K562 (cell line): ENCODE measurements around the gene LRRK1. TPM values are rescaled to one million over a fixed set of nuclear protein-coding genes. Genes with fewer than 3 reads are reported as not detected.
A peak's percentile ranks its signal among the peaks of the same experiment; 100 is the strongest.

ENCODE experiments used
- ATAC-seq: fragments of 200-7000 bp; cut with Tn5 transposase; 3 replicates; pipeline ENCODE4 v1.9.1; 2020; ENCODE audit warnings: moderate library complexity
- BruUV-seq: library from RNA; stranded (reverse); fragments of 400-500 nt; replicated peaks from 2 replicates; lab custom pipeline; 2021; lab: Mats Ljungman, UMichigan
- CTCF ChIA-PET: fragments of 300-600 bp; formaldehyde crosslinking; extraction: SDS; loops from one replicate; lab custom pipeline; 2021; ENCODE audit warnings: low intra/inter-chr PET ratio; lab: Yijun Ruan, JAX
- POLR2A ChIA-PET: fragments of 300-600, 350-650 bp; sonication (Branson Sonifier 250); formaldehyde crosslinking; extraction: SDS; loops from one replicate; lab custom pipeline; 2021; ENCODE audit warnings: antibody characterized with exemption, inconsistent platforms; lab: Yijun Ruan, JAX
- DNase-seq, 4 experiments: peaks; one replicate each; pipeline versions ENCODE4 v3.0.0 to v3.0.0-alpha.2; 2011 to 2018; ENCODE audit warnings: low spot score in 3 of 4, mixed read lengths in 3 of 4; ENCODE audit errors: extremely low read depth in 1 of 4
- FAIRE-seq: peaks from 2 replicates; lab custom pipeline; 2011; peaks lifted over from hg19 to GRCh38; lab: Jason Lieb, UNC
- H2AFZ ChIP-seq: 2 replicates; pipeline ENCODE4 v1.6.0; 2011; ENCODE audit warnings: low read depth, low read length, control low read depth, inconsistent platforms
- H3K27ac ChIP-seq: fragments of 200-600 bp; 3 replicates; pipeline ENCODE4 v1.8.0; 2011; ENCODE audit warnings: low read depth, mild to moderate bottlenecking, control low read depth, inconsistent platforms, low read length, moderate library complexity, mixed read lengths; ENCODE audit errors: extremely low read depth
- H3K27me3 ChIP-seq, 2 experiments: fragments of 300-600 bp in 1 of 2; 2 replicates in 1 of 2; 3 replicates in 1 of 2; pipeline versions ENCODE4 v1.6.0 to v1.8.0; 2011; ENCODE audit warnings: inconsistent platforms in 2 of 2, low read length in 2 of 2, mild to moderate bottlenecking in 1 of 2, mixed read lengths in 1 of 2, moderate library complexity in 1 of 2; ENCODE audit not compliant: control insufficient read depth in 2 of 2, insufficient read depth in 2 of 2
- H3K36me3 ChIP-seq: fragments of 300-600 bp; 3 replicates; pipeline ENCODE4 v1.8.0; 2011; ENCODE audit warnings: mild to moderate bottlenecking, low read length, inconsistent platforms; ENCODE audit not compliant: control insufficient read depth, insufficient read depth
- H3K4me1 ChIP-seq, 2 experiments: fragments of 200-600 bp in 1 of 2; replicated peaks in 1 of 2; 2 replicates in 1 of 2; 3 replicates in 1 of 2; pipeline versions ENCODE4 v1.5.1 to v1.8.0; 2011; ENCODE audit warnings: inconsistent platforms in 2 of 2, low read length in 2 of 2, mild to moderate bottlenecking in 1 of 2, mixed read lengths in 1 of 2, moderate library complexity in 1 of 2; ENCODE audit not compliant: control insufficient read depth in 2 of 2, insufficient read depth in 2 of 2
- H3K4me2 ChIP-seq: 2 replicates; pipeline ENCODE4 v1.6.1; 2011; ENCODE audit warnings: low read length, control low read depth, inconsistent platforms, mixed read lengths; ENCODE audit not compliant: insufficient read depth
- H3K4me3 ChIP-seq: fragments of 200-600 bp; sonication (generic), shearing (Covaris generic); 2 replicates; pipeline ENCODE4 v1.5.1; 2016; ENCODE audit warnings: control low read depth, inconsistent platforms
- H3K79me2 ChIP-seq: fragments of 200-600 bp; 3 replicates; pipeline ENCODE4 v1.8.0; 2011; ENCODE audit warnings: low read length, inconsistent platforms; ENCODE audit not compliant: control insufficient read depth, insufficient read depth
- H3K9ac ChIP-seq, 2 experiments: 2 replicates each; pipeline versions ENCODE4 v1.6.0 to v1.6.1; 2011; ENCODE audit warnings: low read depth in 2 of 2, low read length in 2 of 2, control low read depth in 1 of 2, inconsistent platforms in 1 of 2, mild to moderate bottlenecking in 1 of 2, mixed read lengths in 1 of 2; ENCODE audit not compliant: insufficient read depth in 1 of 2
- H3K9me1 ChIP-seq: one replicate; pipeline ENCODE4 v1.6.0; 2011; ENCODE audit warnings: inconsistent platforms, mild to moderate bottlenecking, low read length, moderate library complexity; ENCODE audit not compliant: control insufficient read depth, insufficient read depth
- H3K9me3 ChIP-seq: replicated peaks from 2 replicates; pipeline ENCODE4 v1.5.1; 2011; ENCODE audit warnings: low read depth, low read length, inconsistent platforms; ENCODE audit not compliant: control insufficient read depth, insufficient read depth
- H4K20me1 ChIP-seq: replicated peaks from 2 replicates; pipeline ENCODE4 v1.6.1; 2011; ENCODE audit warnings: low read length, inconsistent platforms, mixed read lengths; ENCODE audit not compliant: control insufficient read depth, insufficient read depth
- FOXJ3 ChIP-seq: sonication (generic); formaldehyde crosslinking; IDR thresholded peaks from 2 replicates; pipeline ENCODE4 v1.4.0; 2020; ENCODE audit warnings: mild to moderate bottlenecking, missing genetic modification reagents
- FOXP1 ChIP-seq: sonication (generic); formaldehyde crosslinking; IDR thresholded peaks from 2 replicates; pipeline ENCODE4 v1.8.0; 2022; ENCODE audit warnings: mild to moderate bottlenecking, missing genetic modification reagents
- HDAC1 ChIP-seq, 2 experiments: fragments of 450-650 bp; IDR thresholded peaks; 2 replicates each; pipeline ENCODE4 v1.6.1; 2016 to 2017; ENCODE audit warnings: inconsistent platforms in 1 of 2, mild to moderate bottlenecking in 1 of 2, moderate library complexity in 1 of 2
- PHB2 ChIP-seq: fragments of 450-650 bp; IDR thresholded peaks from 2 replicates; pipeline ENCODE4 v1.6.1; 2017; ENCODE audit warnings: low read depth
- RBM34 ChIP-seq: fragments of 200-400 bp; formaldehyde crosslinking; IDR thresholded peaks from 2 replicates; pipeline ENCODE4 v1.6.1; 2018; ENCODE audit warnings: low read length, borderline replicate concordance; ENCODE audit not compliant: insufficient read depth
- ZFX ChIP-seq: sonication (generic); formaldehyde crosslinking; IDR thresholded peaks from 2 replicates; pipeline ENCODE4 v1.8.0; 2022; ENCODE audit warnings: mild to moderate bottlenecking, missing genetic modification reagents, moderate library complexity
- ZNF57 ChIP-seq: fragments of 450-650 bp; formaldehyde crosslinking; IDR thresholded peaks from 2 replicates; pipeline ENCODE4 v1.4.0; 2020; ENCODE audit warnings: mild to moderate bottlenecking, moderate library complexity
- ZNF79 ChIP-seq: fragments of 250-450 bp; sonication (Bioruptor Pico); IDR thresholded peaks from 2 replicates; pipeline ENCODE4 v1.4.0; 2020; ENCODE audit warnings: low read depth, mild to moderate bottlenecking, moderate library complexity
- WGBS: fragments of 100-300 bp; shearing (Covaris generic); methylation state at CpG from one replicate; pipeline ENCODE4 v1.1.6; 2016; ENCODE audit warnings: low coverage, mixed read lengths; ENCODE audit not compliant: insufficient coverage; ENCODE audit errors: missing lambda C conversion rate; 5-methylcytosine and 5-hydroxymethylcytosine counted together
- in situ Hi-C: fragments of 300-500 bp; cut with MboI; formaldehyde crosslinking; loops from 4 replicates; pipeline ENCODE4 v1.15.0; 2018; ENCODE audit warnings: inconsistent platforms, mixed read lengths
- intact Hi-C: fragments of 100-400 bp; cut with micrococcal nuclease; formaldehyde crosslinking; loops from 2 replicates; pipeline ENCODE4 v1.14.2; 2022
- polyA plus RNA-seq, 8 experiments: library from polyadenylated mRNA; depleted of rRNA in 4 of 8; stranded (reverse) in 5 of 8; unstranded in 3 of 8; fragments of >200 nt; fragmentation: Nextera tagmentation in 2 of 8; fragmentation: Illumina TruSeq in 1 of 8; extraction: Ambion mirVana in 2 of 8; extraction: Trizol in 1 of 8; gene quantifications; 2 replicates each; pipeline versions ENCODE4 v1.2.1 to v1.2.3, GENCODE V29; 2011 to 2014; ENCODE audit warnings: inconsistent platforms in 1 of 8, missing spikeins in 1 of 8
- total RNA-seq, 7 experiments: library from RNA; depleted of rRNA in 6 of 7; stranded (reverse); fragments of >200 nt in 6 of 7; fragmentation: Illumina TruSeq in 2 of 7; extraction: Trizol in 2 of 7; gene quantifications; 2 replicates each; pipeline versions ENCODE4 v1.2.1 to v1.2.3, GENCODE V29; 2011 to 2021; ENCODE audit warnings: low replicate concordance in 1 of 7
- TF ChIP-seq, protein P1 (sequence below): fragments of 450-650 bp; IDR thresholded peaks from 2 replicates; pipeline ENCODE4 v1.6.1; 2016

LRRK1 gene
- total and polyA plus RNA-seq, 9 of the 15 experiments (the other 6 are each of a cell fraction or from before 2014, with no cell fraction given): 0.01 to 1.5 (median 0.11) TPM

DNA sequence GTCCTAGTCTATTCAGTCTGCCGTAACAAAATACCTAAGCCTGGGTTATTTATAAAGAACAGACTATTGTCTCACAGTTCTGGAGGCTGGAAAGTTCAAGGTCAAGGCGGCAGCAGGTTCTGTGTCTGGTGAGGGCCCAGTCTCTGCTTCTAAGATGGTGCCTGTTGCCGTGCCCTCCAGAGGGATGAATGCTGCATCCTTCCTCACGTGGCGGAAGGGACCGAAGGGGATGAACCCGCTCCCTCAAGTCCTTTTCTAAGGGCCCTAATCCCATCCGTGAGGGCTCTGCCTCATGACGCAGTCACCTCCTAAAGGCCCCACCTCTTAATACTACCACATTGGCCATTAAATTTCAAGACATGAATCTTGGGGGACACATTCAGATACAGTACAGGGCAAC, 199.0 kb downstream of the LRRK1 start (continued):
- TF ChIP-seq FOXJ3 (CRISPR knock-in tag) (no peak), ZNF57 (no peak), ZFX (CRISPR knock-in tag) (no peak), FOXP1 (no peak)

DNA sequence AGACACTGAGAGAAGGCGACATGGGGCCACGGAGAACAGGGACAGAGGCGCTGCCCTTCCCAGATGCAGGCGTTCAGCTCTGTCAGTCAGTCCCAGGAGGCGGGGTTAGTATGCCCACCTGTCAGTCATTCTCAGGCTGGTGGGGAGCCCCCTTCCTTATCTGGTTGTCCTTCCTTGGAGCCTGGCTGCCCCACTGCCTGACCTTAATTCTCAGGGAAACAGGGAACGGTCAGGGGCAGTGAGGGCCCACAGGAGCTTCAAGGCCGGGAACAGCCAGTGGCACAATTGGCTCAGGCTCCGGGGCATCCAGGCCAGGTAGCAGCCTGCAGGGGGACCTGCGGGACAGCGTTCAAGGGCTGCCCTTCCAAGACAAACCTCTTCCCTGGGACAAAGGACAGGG, 199.5 kb downstream of the LRRK1 start:
- H2AFZ ChIP-seq: no peak overlapping the region
- in situ Hi-C loops: no loop called here
- POLR2A ChIA-PET: no interaction called here
- no peaks in the 10 kb centered on the region for H3K27me3 ChIP-seq
- intact Hi-C loops: no loop called here
- WGBS: 52% methylated on average over 10 of the region's 10 CpGs
- H3K4me1 ChIP-seq: peaks cover 12 to 31% of the 10 kb centered on the region in 2 experiments
- no peak overlapping the region for H3K27ac ChIP-seq
- no peak for DNase-seq
- TF ChIP-seq HDAC1 (IDR thresholded peaks at IDR 0.05) (no peak), PHB2 (no peak), ZNF79 (CRISPR knock-in tag) (no peak), RBM34 (no peak)
- TF ChIP-seq, protein P1, sequence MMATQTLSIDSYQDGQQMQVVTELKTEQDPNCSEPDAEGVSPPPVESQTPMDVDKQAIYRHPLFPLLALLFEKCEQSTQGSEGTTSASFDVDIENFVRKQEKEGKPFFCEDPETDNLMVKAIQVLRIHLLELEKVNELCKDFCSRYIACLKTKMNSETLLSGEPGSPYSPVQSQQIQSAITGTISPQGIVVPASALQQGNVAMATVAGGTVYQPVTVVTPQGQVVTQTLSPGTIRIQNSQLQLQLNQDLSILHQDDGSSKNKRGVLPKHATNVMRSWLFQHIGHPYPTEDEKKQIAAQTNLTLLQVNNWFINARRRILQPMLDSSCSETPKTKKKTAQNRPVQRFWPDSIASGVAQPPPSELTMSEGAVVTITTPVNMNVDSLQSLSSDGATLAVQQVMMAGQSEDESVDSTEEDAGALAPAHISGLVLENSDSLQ: peak; percentile 41; the same call in 1 of the 2 replicates
- no peaks in the 10 kb centered on the region for H3K9me1 ChIP-seq
- H3K36me3 ChIP-seq: no peaks in the 10 kb centered on the region
- no peaks in the 10 kb centered on the region for H3K79me2 ChIP-seq
- no peaks in the 10 kb centered on the region for H3K9me3 ChIP-seq
- no peaks in the 10 kb centered on the region for H4K20me1 ChIP-seq
- no peak overlapping the region for H3K4me3 ChIP-seq
- no peak overlapping the region for H3K9ac ChIP-seq
- no peak for FAIRE-seq
- no peak overlapping the region for H3K4me2 ChIP-seq
- CTCF ChIA-PET: no interaction called here
- no TSS peak for BruUV-seq
- ATAC-seq: no peak
